Activated T-cell treated with anti-CD3 and anti-CD28 coated beads, Interleukin-2, amount 50 U/mL, for 48 hours (primary cell): Measurements from ENCODE around the gene KRTAP12-4.
"Not testable (repeated sequence)": the region's sequence is repeated elsewhere in the genome, so short reads cannot be mapped to it uniquely, and the experiment has no call there.

Experiments used
- DNase-seq, 2 experiments: peaks; one replicate each; pipeline ENCODE4 v3.0.0-alpha.2; 2020

KRTAP12-4 gene, protein sequence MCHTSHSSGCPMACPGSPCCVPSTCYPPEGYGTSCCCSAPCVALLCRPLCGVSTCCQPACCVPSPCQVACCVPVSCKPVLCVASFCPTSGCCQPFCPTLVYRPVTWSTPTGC

DNA sequence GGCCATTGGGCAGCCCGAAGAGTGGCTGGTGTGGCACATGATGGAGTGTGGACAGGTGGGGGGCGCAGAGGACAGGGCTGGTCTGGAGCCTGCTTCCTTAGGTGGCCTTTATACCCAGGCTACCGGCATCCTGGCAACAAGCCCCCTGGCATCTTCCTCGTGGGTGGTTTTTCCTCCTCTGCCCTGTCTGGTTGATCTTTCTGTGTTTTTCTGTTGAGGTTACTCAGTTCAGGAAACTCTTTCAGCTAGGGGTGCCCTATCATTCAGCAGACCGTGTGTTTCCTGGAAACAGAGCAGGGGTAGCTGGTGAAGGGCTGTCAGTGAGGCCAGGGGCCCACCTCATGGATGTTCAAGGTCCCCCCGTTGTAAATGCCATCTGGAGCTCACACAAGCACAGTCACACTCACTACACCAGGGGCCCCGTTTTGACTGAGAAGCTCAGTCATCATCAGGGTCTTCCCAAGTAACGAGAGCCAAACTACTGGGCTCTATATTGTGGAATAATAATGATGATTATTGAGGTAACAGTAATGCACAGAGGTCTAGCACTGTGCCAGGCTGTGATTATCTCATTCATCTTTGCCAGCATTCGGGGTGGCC is at the start of gene KRTAP12-4:
Gene KRTAP12-4, minus strand, starts transcription at position 84 of the 600 bp plus-strand sequence. Its CDS starts 45 bp downstream, at position 39.
- no peak for DNase-seq

DNA sequence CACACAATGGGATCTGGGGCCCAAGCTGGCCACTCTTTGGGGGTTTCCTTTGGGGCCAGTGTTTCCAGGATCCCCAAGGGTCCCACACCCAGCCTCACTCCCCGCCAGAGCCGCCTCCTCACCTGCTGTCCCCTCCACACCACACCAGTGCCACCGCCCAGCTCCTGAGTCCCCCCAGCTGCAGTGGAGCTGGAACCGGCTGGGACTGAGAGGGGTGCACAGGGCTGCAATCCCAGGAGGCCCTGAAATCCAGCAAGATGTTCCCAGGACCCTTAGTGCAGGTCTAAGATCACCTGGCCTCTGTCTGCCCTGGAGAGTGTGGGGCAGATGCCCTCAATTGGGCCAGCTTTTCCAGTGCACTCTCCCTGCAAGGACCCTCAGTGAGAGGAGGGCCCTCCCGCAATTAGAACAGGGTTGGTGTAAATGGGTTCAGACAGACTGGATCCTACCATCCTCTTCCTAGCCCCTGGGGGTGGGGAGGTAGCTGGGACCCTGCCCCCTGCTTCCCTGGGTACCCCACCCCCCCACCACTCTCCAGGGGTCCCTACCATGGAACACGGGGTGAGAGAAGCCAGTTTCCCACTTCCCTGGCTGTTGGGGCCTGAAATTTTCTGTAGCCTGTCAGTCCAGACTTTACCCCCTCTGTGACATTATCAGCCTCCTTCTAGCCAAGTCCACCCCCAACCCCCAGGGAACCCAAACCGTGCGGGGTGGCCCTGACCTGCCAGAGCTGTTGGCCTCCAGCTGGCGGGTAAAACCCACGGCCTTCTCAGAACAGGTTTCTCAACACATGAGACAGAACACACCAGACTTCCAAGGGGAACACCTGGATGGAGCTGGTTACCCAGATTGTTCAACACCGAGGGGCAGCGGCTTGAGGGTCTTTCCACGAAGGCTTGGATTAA is 49.5 kb upstream of the KRTAP12-4 start:
- DNase-seq, result no peak

DNA sequence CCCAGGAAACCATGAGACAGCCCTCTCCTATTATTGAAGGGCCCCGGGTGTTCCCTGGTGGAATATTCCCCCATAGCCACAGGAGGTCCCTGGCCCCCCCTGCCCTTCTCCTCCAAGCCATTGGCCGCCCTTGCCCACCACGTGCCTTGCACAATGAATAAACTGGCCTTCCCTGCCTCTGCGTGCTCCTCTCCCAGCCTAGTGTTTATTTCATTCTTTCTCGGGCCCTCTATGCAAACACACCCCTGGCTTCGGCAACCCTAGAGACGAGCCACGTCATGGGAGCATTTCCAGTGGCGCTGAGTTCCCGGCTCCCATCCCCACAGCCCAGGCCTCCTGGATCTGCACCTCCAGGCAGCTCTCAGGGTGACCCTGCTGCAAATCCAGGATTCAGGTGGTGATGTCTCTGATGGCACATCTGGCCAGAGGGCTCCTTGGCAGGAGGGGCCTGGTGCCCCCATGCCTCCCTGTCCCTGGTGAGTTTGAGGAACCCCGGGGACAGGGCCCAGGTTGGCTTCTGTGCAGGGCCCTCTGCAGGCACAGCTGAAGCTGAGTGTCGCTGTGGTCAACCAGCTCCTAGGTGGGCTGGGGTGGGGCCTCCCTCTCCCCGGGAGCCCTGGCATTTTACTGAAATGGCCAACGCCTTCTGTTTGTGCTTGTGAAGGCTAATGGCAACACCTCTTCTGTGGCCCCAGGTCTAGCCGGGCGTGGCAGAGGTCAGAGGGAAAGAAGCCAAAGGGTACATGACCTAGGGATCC is 48.7 kb upstream of the KRTAP12-4 start:
- DNase-seq, result peak in 1 of 2 experiments; percentile 5

DNA sequence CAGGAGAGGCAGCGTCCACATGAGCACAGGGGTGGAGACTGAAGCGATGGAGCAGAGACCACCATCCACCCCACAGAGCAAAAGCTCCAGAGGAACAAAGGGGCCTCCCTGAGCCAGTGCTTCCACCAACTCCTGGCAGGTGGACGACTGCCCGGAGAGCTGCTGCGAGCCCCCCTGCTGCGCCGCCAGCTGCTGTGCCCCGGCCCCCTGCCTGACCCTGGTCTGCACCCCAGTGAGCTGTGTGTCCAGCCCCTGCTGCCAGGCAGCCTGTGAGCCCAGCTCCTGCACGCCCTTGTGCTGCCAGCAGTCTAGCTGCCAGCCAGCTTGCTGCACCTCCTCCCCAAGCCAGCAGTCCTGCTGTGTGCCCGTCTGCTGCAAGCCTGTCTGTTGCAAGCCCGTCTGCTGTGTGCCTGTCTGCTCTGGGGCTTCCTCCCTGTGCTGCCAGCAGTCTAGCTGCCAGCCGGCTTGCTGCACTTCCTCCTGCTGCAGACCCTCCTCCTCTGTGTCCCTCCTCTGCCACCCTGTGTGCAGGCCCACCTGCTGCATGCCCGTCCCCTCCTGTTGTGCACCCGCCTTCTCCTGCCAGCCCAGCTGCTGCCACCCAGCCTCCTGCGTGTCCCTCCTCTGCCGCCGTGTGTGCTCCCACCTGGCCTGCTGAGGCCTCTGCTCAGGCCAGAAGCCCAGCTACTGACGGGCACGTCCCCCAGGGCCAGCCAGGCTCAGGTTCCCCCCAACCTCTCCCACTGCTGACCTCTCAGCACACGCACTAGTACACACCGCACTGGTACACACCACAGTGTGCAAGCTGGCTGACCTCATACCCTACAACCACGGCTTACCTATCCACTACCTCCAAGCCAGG is 47.9 kb upstream of the KRTAP12-4 start:
- no peak for DNase-seq

DNA sequence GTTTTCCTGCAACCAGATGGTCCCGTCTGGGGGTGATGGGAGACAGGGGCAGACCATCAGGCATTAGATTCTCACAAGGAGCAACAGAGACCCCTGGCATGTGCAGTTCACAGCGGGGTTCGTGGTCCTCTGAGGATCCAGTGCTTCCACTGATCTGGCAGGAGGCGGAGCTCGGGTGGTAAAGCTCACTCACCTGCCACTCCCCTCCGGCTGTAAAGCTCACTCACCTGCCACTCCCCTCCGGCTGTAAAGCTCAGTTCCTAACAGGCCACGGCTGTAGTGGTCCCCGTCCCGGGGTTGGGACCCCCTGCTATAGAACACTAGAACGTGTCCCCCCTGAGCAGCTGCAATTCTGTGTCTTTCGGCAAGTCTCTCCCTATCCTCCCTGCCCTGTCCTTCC is 47.1 kb upstream of the KRTAP12-4 start:
- no peak for DNase-seq

DNA sequence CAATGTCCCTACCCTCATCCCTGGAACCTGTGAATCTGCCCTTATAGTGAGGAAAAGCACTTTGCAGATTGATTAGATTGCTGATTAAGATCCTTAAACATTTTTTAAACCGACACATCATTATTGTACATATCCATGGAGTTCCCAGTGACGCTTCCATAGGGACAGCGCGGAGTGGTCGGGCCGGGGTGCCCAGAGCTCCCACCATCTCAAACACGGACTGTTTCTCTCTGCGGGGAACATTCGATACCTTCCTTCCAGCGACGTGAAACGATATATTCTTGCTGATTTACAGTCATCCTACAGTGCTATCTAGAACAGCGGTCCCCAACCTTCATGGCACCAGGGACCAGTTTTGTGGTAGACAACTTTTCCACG is 46.6 kb upstream of the KRTAP12-4 start:
- no peak for DNase-seq

DNA sequence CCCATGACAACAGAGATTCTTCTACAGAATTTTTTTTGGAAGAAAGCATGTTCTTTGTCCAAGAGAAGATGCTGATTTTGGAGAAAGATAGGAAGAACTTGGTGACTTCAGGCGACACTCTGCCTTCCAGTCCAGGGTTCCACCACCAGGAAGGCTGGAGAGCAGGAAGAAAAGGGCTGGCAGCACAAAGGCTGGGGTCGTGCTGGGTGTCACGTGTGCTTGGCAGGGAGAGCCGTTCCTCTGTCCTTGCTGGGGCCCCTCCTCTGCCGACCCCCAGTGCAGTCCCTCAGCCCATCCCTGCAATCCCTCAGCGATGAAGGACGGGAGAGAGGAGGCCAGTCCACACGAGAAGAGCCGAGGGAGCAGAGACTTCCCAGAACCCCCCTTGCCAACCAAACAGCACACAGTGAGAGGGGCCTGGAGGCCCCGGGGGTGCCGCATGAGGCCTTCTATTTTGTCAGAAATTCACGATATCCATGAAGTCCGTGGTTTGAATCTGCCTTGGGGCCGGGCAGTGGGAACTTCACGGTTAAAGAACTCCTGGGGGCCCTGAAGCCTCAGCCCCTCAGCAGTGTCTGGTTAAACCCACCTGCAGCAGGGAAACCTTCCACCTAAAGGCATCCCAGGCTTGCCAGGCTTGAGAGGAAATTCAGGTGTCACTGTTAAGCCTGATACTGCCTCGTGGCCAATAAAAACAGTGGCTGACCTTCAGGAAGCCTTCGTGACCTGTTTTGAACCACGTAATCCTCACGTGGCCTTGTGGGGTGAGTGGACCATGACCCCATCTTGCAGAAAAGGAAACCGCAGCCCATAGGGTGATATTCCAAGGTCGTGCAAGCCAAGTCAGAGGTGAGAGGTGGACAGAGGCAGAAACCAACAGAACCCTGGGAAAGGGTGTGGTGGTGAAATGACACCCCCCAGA is 45.9 kb upstream of the KRTAP12-4 start:
- no peak for DNase-seq

DNA sequence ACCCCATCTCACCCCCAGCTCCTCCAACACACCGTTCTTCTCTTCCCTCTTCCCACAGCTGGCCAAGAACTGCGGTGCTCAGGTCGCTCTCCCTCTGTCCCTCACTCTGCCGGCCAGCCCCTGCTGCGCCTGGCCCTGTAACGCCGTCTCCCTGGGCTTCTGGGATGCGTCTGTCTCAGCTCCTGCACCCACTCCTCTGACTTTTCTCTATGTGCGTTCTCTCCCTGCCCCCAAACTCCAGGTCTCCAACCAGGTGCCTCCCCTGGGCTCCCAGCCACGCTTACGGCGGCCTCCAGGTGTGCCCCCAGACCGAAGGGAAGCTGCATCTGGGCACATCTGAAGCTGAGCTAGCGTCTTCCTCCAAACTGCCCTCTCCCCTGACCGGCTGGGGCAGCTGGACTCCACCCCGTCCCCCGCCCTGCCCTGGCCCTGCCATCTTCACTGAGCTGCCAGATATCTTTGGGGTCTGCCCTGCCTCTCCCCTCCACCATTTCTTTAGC is 45.1 kb upstream of the KRTAP12-4 start:
- DNase-seq, result no peak

DNA sequence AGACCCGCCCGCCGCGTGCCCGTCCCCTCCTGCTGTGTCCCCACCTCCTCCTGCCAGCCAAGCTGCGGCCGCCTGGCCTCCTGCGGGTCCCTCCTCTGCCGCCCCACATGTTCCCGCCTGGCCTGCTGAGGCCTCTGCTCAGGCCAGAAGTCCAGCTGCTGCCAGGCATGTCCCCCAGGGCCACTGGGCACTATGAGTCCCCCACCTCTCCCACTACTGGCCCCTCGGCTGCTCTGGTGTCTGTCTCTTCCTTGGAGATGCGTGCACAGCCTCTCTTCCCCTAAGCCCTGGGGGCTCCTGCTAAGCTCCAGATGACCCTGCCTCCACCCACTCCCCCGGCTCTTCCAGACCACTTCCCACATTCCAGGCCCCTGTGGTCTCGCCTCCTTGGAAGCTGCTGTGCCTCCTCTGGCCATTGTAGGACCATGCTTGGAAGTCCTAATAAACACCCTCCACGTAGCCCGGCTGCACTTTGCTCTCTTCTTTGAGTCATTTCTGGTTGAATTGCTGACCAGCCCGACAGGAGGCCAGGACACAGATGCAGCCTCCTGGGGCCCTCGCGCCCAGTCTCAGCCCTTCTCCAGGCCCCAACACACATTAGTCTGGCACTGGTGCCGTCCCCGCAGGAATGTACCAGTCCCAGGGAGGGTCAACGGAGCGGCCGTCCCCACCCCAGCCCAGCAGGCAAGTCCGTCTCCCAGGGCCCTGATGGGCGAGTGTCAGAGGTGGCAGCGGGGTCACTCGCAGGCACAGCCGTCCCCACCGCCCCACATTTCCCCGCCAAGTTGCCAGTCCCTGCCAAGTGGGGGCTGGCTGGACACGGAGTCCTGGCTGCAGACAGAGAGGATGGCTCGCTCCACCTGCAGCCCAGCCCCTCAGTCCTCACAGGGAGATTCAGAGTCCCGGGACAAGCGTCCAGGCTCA is 43.6 kb upstream of the KRTAP12-4 start:
- no peak for DNase-seq

DNA sequence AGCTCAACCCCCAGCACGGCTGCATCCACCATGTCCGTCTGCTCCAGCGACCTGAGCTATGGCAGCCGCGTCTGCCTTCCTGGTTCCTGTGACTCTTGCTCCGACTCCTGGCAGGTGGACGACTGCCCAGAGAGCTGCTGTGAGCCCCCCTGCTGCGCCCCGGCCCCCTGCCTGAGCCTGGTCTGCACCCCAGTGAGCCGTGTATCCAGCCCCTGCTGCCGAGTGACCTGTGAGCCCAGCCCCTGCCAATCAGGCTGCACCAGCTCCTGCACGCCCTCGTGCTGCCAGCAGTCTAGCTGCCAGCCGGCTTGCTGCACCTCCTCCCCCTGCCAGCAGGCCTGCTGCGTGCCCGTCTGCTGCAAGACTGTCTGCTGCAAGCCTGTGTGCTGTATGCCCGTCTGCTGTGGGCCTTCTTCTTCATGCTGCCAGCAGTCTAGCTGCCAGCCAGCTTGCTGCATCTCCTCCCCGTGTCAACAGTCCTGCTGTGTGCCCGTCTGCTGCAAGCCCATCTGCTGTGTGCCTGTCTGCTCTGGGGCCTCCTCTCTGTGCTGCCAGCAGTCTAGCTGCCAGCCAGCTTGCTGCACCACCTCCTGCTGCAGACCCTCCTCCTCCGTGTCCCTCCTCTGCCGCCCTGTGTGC is 42.8 kb upstream of the KRTAP12-4 start, which contains the start of gene KRTAP10-12:
Gene KRTAP10-12, plus strand, starts transcription at position 1 of the 639 bp plus-strand sequence. Its CDS starts 30 bp downstream, at position 31.
- not testable (repeated sequence) for DNase-seq

DNA sequence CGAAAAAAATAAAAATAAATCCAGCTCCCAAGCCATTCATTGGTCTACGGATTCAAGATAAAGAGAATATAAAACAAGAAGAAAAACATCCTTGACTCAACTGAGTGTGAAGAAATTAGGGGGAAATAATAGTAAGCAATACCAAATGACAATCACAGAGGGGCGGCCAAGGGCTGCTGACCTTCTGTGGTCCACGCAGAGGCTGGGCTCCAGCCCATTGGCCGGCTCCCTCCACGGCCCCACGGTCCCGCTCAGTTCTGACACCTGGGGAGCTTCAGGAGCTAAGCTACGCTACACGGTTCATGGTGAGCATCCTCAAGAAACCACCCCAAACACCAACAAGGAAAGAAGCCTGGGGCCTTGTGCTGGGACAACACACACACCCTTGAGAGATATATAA is 42.1 kb upstream of the KRTAP12-4 start:
- no peak for DNase-seq

DNA sequence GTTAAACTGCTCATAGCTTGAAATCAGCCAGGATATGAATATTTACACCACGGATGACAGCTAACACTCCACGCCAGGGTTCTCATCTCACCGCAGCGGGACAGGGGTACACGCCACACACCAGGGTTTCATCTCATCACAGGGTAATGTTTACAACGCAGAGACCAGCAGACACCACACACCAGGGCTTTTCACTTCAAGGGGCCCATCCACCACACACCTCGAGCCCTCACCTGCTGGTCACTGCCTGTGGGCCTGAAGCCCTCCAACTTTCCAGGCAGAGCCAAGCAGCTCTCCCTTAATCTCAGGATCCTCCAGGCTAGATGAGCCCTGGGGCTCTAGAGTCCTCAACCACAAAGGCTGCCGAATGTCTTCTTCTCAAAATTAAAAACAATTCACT is 41.2 kb upstream of the KRTAP12-4 start:
- DNase-seq, result no peak

DNA sequence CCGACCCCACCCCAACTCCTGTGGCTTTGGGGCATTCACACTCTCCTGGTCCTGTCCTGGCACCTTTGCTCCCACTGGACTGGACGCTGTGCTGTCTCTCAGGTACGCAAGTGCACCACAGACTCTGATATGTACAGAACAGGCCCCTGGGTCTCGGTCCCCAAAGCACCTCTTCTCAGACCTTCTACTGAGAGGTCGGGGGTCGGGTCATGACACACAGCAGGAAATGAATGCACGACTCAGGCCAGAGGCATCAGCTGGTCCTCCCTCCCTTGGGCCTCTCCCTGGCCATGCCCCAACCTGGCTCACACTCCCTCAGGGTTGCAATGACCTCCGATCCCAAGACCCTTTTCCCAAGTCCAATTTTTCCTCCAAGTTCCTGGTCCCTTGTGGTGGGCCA is 40.7 kb upstream of the KRTAP12-4 start:
- DNase-seq, result no peak

DNA sequence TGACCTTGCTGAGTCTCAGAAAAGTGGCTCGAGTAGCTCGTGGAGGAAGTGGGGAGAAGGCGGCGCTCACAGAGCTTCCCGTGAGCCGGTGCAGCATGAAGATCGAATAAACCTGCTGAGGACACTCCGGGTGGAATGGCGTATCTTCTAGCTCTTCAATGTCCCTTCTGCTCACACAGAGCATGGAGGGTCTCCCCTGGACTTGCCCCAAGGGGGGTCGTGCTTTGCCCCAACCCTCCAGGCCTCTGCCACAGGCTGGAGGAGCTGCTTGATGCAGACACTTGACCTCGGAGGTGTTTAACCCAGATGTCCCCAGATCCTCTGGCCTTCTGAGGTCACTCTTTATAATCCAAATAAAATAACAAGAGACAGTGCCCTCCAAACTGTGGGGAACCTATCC is 40.3 kb upstream of the KRTAP12-4 start:
- no peak for DNase-seq

DNA sequence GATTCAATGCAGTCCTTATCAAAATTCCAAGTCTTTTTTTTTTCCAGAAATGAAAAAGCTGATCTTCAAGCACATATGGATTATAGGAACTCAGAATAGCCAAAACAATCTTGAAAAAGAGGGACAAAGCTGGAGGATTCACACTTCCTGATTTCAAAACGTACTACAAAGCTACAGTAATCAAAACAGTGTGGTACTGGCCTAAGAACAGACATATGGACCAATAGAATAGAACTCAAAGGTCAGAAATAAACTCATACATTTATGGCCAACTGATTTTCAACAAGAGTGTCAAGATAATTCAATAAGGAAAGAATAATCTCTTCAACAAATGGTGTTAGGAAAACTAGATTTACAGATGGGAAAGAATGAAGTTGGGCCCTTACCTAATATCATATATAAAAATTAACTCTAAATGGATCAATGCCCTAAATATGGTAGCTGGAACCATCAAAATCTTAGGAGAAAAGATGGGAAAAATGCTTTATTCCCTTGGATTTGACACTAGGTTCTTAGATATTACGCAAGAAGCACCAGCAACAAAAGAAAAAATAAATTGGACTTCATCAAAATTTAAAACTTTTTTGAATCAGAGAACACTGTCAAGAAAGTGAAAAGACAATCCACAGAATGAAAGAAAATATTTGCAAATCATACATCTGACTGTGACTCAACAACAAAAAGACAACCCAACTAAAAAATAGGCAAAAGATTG is 38.5 kb upstream of the KRTAP12-4 start:
- DNase-seq, result no peak

DNA sequence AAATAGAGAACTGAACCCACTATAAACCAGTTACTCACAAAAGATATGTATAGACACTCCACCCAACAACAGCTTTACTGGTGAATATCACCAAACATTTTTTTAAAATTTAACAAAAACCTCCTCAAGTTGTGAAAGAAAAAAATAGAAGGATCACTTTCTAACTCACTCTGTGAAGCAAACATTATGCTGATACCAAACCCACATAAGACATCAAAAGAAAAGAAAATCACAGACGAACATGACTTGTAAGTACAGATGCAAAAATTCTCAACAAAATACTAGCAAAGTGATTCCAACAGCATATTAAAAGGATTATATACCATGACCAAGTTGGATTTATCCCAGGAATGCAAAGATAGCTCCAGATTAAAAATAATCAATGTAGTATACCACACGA is 37.2 kb upstream of the KRTAP12-4 start:
- no peak for DNase-seq

DNA sequence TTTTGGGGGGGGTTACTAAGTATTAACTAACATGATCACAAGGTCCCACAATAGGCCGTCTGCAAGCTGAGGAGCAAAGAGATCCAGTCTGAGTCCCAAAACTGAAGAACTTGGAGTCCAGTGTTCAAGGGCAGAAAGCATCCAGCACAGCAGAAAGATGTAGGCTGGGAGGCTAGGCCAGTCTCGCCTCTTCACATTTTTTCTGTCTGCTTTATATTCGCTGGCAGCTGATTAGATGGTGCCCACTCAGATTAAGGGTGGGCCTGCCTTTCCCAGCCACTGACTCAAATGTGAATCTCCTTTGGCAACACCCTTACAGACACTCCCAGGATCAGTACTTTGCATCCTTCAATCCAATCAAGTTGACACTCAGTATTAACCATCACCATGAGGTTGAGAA is 35.3 kb upstream of the KRTAP12-4 start:
- not testable (repeated sequence) for DNase-seq

DNA sequence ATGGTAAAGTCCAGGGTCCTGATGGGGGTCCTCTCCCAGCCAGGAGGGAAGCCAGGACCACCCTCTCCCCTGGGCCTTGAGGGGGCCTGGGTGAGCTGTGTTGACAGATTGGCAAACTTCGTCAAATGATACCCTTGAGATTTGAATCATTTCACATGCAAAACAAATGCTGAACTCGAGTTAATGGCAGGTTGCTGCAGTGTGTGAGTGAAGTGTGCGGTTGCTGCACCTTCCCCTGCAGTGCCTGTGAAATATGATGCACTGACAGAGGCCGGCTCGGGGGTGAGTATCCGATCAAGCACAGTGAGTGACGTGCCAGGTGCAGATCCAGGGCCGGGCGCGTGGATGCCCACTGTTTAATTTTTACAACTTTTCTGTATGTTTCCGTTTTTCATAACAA is 33.2 kb upstream of the KRTAP12-4 start:
- no peak for DNase-seq
